IPS DF 4.7 (cell line): Measurements from ENCODE around the gene MYO1G.
A peak's percentile ranks its signal among the peaks of the same experiment; 100 is the strongest.
"Not testable (repeated sequence)": the region's sequence is repeated elsewhere in the genome, so short reads cannot be mapped to it uniquely, and the experiment has no call there.

Experiments used
- DNase-seq: peaks from one replicate; pipeline ENCODE4 v3.0.0-alpha.2; 2013; ENCODE audit warnings: low spot score; ENCODE audit errors: extremely low read depth

Gene MYO1G

GRCh38 chr7:44944821-44945220 lies 34.0 kb downstream of the MYO1G start:
- no peak for DNase-seq

GRCh38 chr7:44943631-44944030 lies 35.2 kb downstream of the MYO1G start:
- DNase-seq: no peak

- DNase-seq: no peak
These were observed 41.4 kb downstream of the MYO1G start for GRCh38 chr7:44937426-44937825.

- DNase-seq: no peak
These were observed 42.5 kb downstream of the MYO1G start for GRCh38 chr7:44936322-44936721.

GRCh38 chr7:44935583-44935982 lies 43.2 kb downstream of the MYO1G start:
- no peak for DNase-seq

GRCh38 chr7:44935016-44935415 lies 43.8 kb downstream of the MYO1G start:
- DNase-seq: no peak

GRCh38 chr7:44934510-44934909 lies 44.3 kb downstream of the MYO1G start:
- not testable (repeated sequence) for DNase-seq

- no peak for DNase-seq
These were observed 47.9 kb downstream of the MYO1G start for GRCh38 chr7:44930921-44931320.

GRCh38 chr7:44922351-44922694 lies 56.5 kb downstream of the MYO1G start:
- DNase-seq: no peak

- peak; percentile 36 for DNase-seq
These were observed 57.0 kb downstream of the MYO1G start for GRCh38 chr7:44921607-44922350.

GRCh38 chr7:44920119-44920518 lies 58.7 kb downstream of the MYO1G start:
- no peak for DNase-seq

GRCh38 chr7:44918029-44918428 lies 60.8 kb downstream of the MYO1G start:
- DNase-seq: no peak

- DNase-seq: no peak
These were observed 61.4 kb downstream of the MYO1G start for GRCh38 chr7:44917465-44917864.

- DNase-seq: no peak
These were observed 63.7 kb downstream of the MYO1G start for GRCh38 chr7:44914992-44915607.

- no peak for DNase-seq
These were observed 66.0 kb downstream of the MYO1G start for GRCh38 chr7:44912775-44913347.
